ENCODE data around the gene CCDC61. TPM values are rescaled to one million over a fixed set of nuclear protein-coding genes. Genes with fewer than 3 reads are reported as not detected.

CCDC61 gene
- total and polyA plus RNA-seq, 2 of the 8 experiments (the other 6 are each of a cell fraction or from before 2014, with no cell fraction given) = 7.8 to 17.4 TPM

GRCh38 chr19:45998834-45999233 is 3.6 kb downstream of the CCDC61 start:
- no peak overlapping the region for H3K18ac ChIP-seq (ENCODE audit: extremely low read depth, low read length)
- DNase-seq (ENCODE audit: low read depth in 1 of 2, low spot score in 2 of 2) (no peak), FAIRE-seq (no peak)
- no peak overlapping the region for H2BK5ac ChIP-seq (ENCODE audit: low read depth, low read length)
- peaks cover 0 to 9% of the 10 kb centered on the region in 2 experiments; a peak in 2 of 4 replicates for H3K79me2 ChIP-seq (ENCODE audit: control insufficient read depth in 1 of 2, insufficient read depth in 2 of 2, low read length in 2 of 2)
- H3K56ac ChIP-seq (replicated peaks; ENCODE audit: insufficient read length, low read depth, low read length) = no peak overlapping the region
- no peaks in the 10 kb centered on the region for H3K27me3 ChIP-seq (replicated peaks in 1 of 4; ENCODE audit: control insufficient read depth in 3 of 4, extremely low read depth in 1 of 4, insufficient read depth in 3 of 4, low read length in 3 of 4)
- no peak overlapping the region for H2AFZ ChIP-seq (ENCODE audit: low read length)
- H3K4ac ChIP-seq (replicated peaks; ENCODE audit: insufficient read length, low read depth, low read length) = no peak overlapping the region
- peaks cover 3 to 10% (median 4%) of the 10 kb centered on the region in 4 experiments; a peak in 6 of 7 replicates for H3K4me1 ChIP-seq (replicated peaks in 1 of 4; ENCODE audit: control insufficient read depth in 3 of 4, insufficient read depth in 4 of 4, low read length in 3 of 4)
- H4K91ac ChIP-seq (replicated peaks; ENCODE audit: insufficient read length, low read length) = no peak overlapping the region
- H3K27ac ChIP-seq (ENCODE audit: low read depth, low read length) = no peak overlapping the region
- no peak overlapping the region for H2BK20ac ChIP-seq (ENCODE audit: low read length)
- peaks cover 14% of the 10 kb centered on the region for H3K23me2 ChIP-seq (ENCODE audit: low read depth, low read length)
- no peak overlapping the region for H2AK5ac ChIP-seq (ENCODE audit: low read depth, low read length)
- H3K4me3 ChIP-seq (ENCODE audit: extremely low read depth in 1 of 4, insufficient read depth in 2 of 4, low read depth in 3 of 4, low read length in 4 of 4) = no peak overlapping the region
- H2BK12ac ChIP-seq (ENCODE audit: low read depth, low read length) = 0 out of 2 replicates have a peak overlapping the region, but pooled peaks have one; percentile 50
- H2BK15ac ChIP-seq (ENCODE audit: low read length) = no peak overlapping the region
- H3K9me3 ChIP-seq (ENCODE audit: insufficient read depth in 2 of 2, low read depth in 1 of 2, low read length in 1 of 2) = no peaks in the 10 kb centered on the region
- H3K4me2 ChIP-seq (ENCODE audit: insufficient read depth in 1 of 2, low read depth in 2 of 2, low read length in 2 of 2) = peak overlapping the region in 1 of 2 experiments; percentile 97; a peak in 1 of 4 replicates
- no peak overlapping the region for H3K23ac ChIP-seq (ENCODE audit: insufficient read length)
- ChIA-PET POLR2A (ENCODE audit: partially characterized antibody) (interaction anchor here (1.2 to 1.5 kb wide), 4 partner anchors 12 to 228 kb away, joined by 3 to 5 read pairs (median 3); partner anchors contain the start of gene IRF2BP1), CTCF (ENCODE audit: partially characterized antibody) (interaction anchor here (0.6 to 2.0 kb wide), 4 partner anchors 10 to 85 kb away, joined by 3 to 9 read pairs (median 3); no protein-coding TSS in a partner anchor)
- TF ChIP-seq SIX5 (IDR thresholded peaks at IDR 0.05; ENCODE audit: low read depth, low read length) (no peak), KDM1A (IDR thresholded peaks at IDR 0.05; ENCODE audit: borderline replicate concordance, low read length) (peak; percentile 73; the same call in 1 of the 2 replicates)
- H4K20me1 ChIP-seq (replicated peaks in 1 of 2; ENCODE audit: control insufficient read depth in 1 of 2, insufficient read depth in 2 of 2, low read length in 2 of 2) = peaks cover 2 to 3% of the 10 kb centered on the region in 2 experiments
- H4K8ac ChIP-seq (ENCODE audit: extremely low read depth, insufficient read depth, low read length) = no peak overlapping the region
- WGBS, 2 experiments (ENCODE audit: extremely low coverage in 1 of 2, insufficient coverage in 1 of 2, insufficient read length in 1 of 2, insufficient replicate concordance in 2 of 2, low coverage in 1 of 2, low lambda C conversion rate in 2 of 2, missing lambda C conversion rate in 1 of 2) = 94% methylated on average over 4 of the region's 4 CpGs; no CpG with 5 or more reads in 1 of the 2 experiments
- no peak overlapping the region for H4K5ac ChIP-seq (ENCODE audit: insufficient read length, low read depth, low read length)
- no peak overlapping the region for H2BK120ac ChIP-seq (replicated peaks; ENCODE audit: low read depth, low read length)
- H3K79me1 ChIP-seq (ENCODE audit: low read depth, low read length) = peaks cover 7% of the 10 kb centered on the region; the same call in 1 of the 2 replicates
- H3K36me3 ChIP-seq (ENCODE audit: control insufficient read depth in 2 of 4, insufficient read depth in 4 of 4, low read length in 3 of 4) = 0 out of 8 replicates have a peak, but pooled peaks cover 0 to 6% (median 0%) of the 10 kb centered on the region in 4 experiments
- H3K14ac ChIP-seq (ENCODE audit: insufficient read length) = no peak overlapping the region
- no peak overlapping the region for H3K9ac ChIP-seq (replicated peaks in 1 of 4; ENCODE audit: extremely low read depth in 1 of 4, low read depth in 3 of 4, low read length in 3 of 4)

All from H1 (cell line).